Activated CD8-positive, alpha-beta memory T cell treated with anti-CD3 and anti-CD28 coated beads for 1 hour (primary cell): ENCODE data around the gene SLC31A1.

Experiments
- DNase-seq, 2 donors: peaks; one replicate each; pipeline ENCODE4 v3.0.0-alpha.2; 2020; ENCODE audit warnings: low read depth in 1 of 2; ENCODE audit errors: extremely low read depth in 1 of 2

Gene SLC31A1

GRCh38 chr9:113221003-113221799, at the start of gene SLC31A1, which contains the start of gene FKBP15:
SLC31A1 (plus strand) TSS chr9:113221544; CDS start chr9:113256149, 34,605 bp downstream.
FKBP15 (minus strand) TSS chr9:113221277; CDS start chr9:113221243, 34 bp downstream.
- DNase-seq: peak; percentile 88 to 94

GRCh38 chr9:113173341-113173740, 48.0 kb upstream of the SLC31A1 start:
- no peak for DNase-seq

- DNase-seq: no peak
Observed at GRCh38 chr9:113176803-113177202, 44.5 kb upstream of the SLC31A1 start.

- no peak for DNase-seq
Observed at GRCh38 chr9:113177251-113177650, 44.1 kb upstream of the SLC31A1 start.

- DNase-seq: no peak
Observed at GRCh38 chr9:113178087-113178486, 43.3 kb upstream of the SLC31A1 start.

- no peak for DNase-seq
Observed at GRCh38 chr9:113179839-113180238, 41.5 kb upstream of the SLC31A1 start.

GRCh38 chr9:113181165-113181564, 40.2 kb upstream of the SLC31A1 start:
- no peak for DNase-seq

GRCh38 chr9:113183956-113184488, 37.3 kb upstream of the SLC31A1 start:
- no peak for DNase-seq

GRCh38 chr9:113184539-113184938, 36.8 kb upstream of the SLC31A1 start:
- no peak for DNase-seq

GRCh38 chr9:113185271-113185670, 36.1 kb upstream of the SLC31A1 start:
- DNase-seq: no peak

GRCh38 chr9:113186137-113186755, 35.1 kb upstream of the SLC31A1 start:
- no peak for DNase-seq

- no peak for DNase-seq
Observed at GRCh38 chr9:113187929-113188595, 33.3 kb upstream of the SLC31A1 start.

- no peak for DNase-seq
Observed at GRCh38 chr9:113192455-113192854, 28.9 kb upstream of the SLC31A1 start.

GRCh38 chr9:113199683-113200329, 21.5 kb upstream of the SLC31A1 start:
- no peak for DNase-seq

GRCh38 chr9:113205432-113205831, 15.9 kb upstream of the SLC31A1 start:
- no peak for DNase-seq

GRCh38 chr9:113205861-113206260, 15.5 kb upstream of the SLC31A1 start:
- no peak for DNase-seq

GRCh38 chr9:113210815-113211214, 10.5 kb upstream of the SLC31A1 start:
- DNase-seq: no peak

- no peak for DNase-seq
Observed at GRCh38 chr9:113215132-113215531, 6.2 kb upstream of the SLC31A1 start.

GRCh38 chr9:113216406-113216805, 4.9 kb upstream of the SLC31A1 start:
- no peak for DNase-seq

- no peak for DNase-seq
Observed at GRCh38 chr9:113219186-113219936, 2.0 kb upstream of the SLC31A1 start.
